ENCODE data around the gene KRT13. TPM values are rescaled to one million over a fixed set of nuclear protein-coding genes. Genes with fewer than 3 reads are reported as not detected.

The KRT13 gene
- total and polyA plus RNA-seq, 10 of the 15 experiments (the other 5 are each of a cell fraction or from before 2014, with no cell fraction given) = not detected

DNA sequence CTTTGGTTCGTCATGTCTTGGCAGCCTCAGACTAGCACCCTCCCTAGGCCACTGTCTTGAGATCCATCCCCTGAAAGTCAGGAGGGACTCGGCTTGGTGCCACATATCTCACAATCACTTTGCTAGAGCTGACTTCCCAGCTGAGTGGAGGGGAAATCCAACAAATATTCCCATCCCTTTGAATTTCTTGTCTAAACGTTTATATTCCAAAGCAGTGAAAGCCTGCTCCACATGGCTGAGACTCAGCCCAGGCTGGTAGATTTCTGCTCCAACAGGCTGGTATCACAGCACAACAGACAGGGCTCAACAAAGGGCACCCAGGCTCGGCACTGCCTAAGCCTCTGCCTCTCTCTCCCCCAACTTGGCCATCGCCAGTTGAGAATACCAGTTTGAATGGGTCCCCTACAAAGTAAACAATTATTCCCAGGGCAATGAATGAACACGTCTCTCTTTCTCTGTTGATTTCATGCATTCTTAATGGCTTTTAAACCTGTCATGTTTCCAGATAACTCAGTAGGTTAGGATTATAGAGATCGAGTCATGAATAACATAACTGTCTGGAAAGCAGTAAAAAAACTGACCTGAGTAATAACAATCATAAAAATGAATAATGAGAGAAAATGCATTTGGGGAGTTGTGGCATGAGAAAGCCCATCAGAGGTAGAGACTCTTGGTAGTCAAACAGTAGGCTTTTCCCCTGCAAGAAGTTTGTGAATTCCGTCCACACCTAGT is 1.0 kb downstream of the KRT13 start:
- H3K4me1 ChIP-seq (ENCODE audit: control insufficient read depth, insufficient read depth, low read length) = no peaks in the 10 kb centered on the region
- no peak overlapping the region for H3K27ac ChIP-seq (ENCODE audit: control insufficient read depth, insufficient read depth)
- H3K9me3 ChIP-seq (replicated peaks; ENCODE audit: control insufficient read depth, insufficient read depth, low read length) = no peaks in the 10 kb centered on the region
- BruUV-seq (replicated peaks) = no TSS peak
- TF ChIP-seq, protein P1, sequence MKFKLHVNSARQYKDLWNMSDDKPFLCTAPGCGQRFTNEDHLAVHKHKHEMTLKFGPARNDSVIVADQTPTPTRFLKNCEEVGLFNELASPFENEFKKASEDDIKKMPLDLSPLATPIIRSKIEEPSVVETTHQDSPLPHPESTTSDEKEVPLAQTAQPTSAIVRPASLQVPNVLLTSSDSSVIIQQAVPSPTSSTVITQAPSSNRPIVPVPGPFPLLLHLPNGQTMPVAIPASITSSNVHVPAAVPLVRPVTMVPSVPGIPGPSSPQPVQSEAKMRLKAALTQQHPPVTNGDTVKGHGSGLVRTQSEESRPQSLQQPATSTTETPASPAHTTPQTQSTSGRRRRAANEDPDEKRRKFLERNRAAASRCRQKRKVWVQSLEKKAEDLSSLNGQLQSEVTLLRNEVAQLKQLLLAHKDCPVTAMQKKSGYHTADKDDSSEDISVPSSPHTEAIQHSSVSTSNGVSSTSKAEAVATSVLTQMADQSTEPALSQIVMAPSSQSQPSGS (IDR thresholded peaks at IDR 0.05; ENCODE audit: low read length) = no peak
- no peak for TF ChIP-seq ZNF622 (IDR thresholded peaks at IDR 0.05)
- TF ChIP-seq RBBP5 (conservative IDR thresholded peaks at IDR 0.05) = no peak
- no peak for TF ChIP-seq NR2F1 (conservative IDR thresholded peaks at IDR 0.05)
- TF ChIP-seq GATAD2B (conservative IDR thresholded peaks at IDR 0.05; ENCODE audit: low read depth) = no peak
- TF ChIP-seq, protein P2, sequence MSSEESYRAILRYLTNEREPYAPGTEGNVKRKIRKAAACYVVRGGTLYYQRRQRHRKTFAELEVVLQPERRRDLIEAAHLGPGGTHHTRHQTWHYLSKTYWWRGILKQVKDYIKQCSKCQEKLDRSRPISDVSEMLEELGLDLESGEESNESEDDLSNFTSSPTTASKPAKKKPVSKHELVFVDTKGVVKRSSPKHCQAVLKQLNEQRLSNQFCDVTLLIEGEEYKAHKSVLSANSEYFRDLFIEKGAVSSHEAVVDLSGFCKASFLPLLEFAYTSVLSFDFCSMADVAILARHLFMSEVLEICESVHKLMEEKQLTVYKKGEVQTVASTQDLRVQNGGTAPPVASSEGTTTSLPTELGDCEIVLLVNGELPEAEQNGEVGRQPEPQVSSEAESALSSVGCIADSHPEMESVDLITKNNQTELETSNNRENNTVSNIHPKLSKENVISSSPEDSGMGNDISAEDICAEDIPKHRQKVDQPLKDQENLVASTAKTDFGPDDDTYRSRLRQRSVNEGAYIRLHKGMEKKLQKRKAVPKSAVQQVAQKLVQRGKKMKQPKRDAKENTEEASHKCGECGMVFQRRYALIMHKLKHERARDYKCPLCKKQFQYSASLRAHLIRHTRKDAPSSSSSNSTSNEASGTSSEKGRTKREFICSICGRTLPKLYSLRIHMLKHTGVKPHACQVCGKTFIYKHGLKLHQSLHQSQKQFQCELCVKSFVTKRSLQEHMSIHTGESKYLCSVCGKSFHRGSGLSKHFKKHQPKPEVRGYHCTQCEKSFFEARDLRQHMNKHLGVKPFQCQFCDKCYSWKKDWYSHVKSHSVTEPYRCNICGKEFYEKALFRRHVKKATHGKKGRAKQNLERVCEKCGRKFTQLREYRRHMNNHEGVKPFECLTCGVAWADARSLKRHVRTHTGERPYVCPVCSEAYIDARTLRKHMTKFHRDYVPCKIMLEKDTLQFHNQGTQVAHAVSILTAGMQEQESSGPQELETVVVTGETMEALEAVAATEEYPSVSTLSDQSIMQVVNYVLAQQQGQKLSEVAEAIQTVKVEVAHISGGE (CRISPR knock-in tag; IDR thresholded peaks at IDR 0.05) = no peak
- TF ChIP-seq, protein P3, sequence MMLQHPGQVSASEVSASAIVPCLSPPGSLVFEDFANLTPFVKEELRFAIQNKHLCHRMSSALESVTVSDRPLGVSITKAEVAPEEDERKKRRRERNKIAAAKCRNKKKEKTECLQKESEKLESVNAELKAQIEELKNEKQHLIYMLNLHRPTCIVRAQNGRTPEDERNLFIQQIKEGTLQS (IDR thresholded peaks at IDR 0.05; ENCODE audit: borderline replicate concordance, extremely low read depth, low read depth, low read length) = no peak
- TF ChIP-seq, protein P4, sequence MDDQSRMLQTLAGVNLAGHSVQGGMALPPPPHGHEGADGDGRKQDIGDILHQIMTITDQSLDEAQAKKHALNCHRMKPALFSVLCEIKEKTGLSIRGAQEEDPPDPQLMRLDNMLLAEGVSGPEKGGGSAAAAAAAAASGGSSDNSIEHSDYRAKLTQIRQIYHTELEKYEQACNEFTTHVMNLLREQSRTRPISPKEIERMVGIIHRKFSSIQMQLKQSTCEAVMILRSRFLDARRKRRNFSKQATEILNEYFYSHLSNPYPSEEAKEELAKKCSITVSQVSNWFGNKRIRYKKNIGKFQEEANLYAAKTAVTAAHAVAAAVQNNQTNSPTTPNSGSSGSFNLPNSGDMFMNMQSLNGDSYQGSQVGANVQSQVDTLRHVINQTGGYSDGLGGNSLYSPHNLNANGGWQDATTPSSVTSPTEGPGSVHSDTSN (IDR thresholded peaks at IDR 0.05; ENCODE audit: insufficient replicate concordance, low read depth, low read length) = no peak
- no peak for TF ChIP-seq EED (IDR thresholded peaks at IDR 0.05; ENCODE audit: low read depth)
- TF ChIP-seq, protein P5, sequence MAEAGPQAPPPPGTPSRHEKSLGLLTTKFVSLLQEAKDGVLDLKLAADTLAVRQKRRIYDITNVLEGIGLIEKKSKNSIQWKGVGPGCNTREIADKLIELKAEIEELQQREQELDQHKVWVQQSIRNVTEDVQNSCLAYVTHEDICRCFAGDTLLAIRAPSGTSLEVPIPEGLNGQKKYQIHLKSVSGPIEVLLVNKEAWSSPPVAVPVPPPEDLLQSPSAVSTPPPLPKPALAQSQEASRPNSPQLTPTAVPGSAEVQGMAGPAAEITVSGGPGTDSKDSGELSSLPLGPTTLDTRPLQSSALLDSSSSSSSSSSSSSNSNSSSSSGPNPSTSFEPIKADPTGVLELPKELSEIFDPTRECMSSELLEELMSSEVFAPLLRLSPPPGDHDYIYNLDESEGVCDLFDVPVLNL (IDR thresholded peaks at IDR 0.05; ENCODE audit: low read depth, low read length) = no peak
- CTCF ChIA-PET = no interaction called here
- FAIRE-seq = no peak
- SMC1A ChIA-PET (ENCODE audit: uncharacterized antibody, unreplicated experiment) = no interaction called here
- no peaks in the 10 kb centered on the region for H4K20me1 ChIP-seq (ENCODE audit: control insufficient read depth, insufficient read depth)
- no peaks in the 10 kb centered on the region for H3K36me3 ChIP-seq (ENCODE audit: control insufficient read depth in 2 of 2, insufficient read depth in 2 of 2, low read length in 1 of 2)
- H2AFZ ChIP-seq (ENCODE audit: control insufficient read depth, low read depth, low read length) = no peak overlapping the region
- RAD21 ChIA-PET (ENCODE audit: unreplicated experiment) = no interaction called here
- H3K79me2 ChIP-seq (ENCODE audit: control insufficient read depth, insufficient read depth, low read length) = no peaks in the 10 kb centered on the region
- no peak overlapping the region for H3K9ac ChIP-seq (ENCODE audit: control insufficient read depth, insufficient read depth, low read length)
- in situ Hi-C loops (cut with MboI) (no loop called here), intact Hi-C loops (cut with micrococcal nuclease; ENCODE audit: unreplicated experiment) (no loop called here)
- H3K4me2 ChIP-seq (ENCODE audit: control insufficient read depth, insufficient read depth) = no peak overlapping the region
- POLR2A ChIA-PET = no interaction called here
- ATAC-seq = no peak
- 9% methylated on average over 8 of the region's 8 CpGs for WGBS (ENCODE audit: insufficient coverage, insufficient replicate concordance, low lambda C conversion rate, missing lambda C conversion rate)
- DNase-seq (ENCODE audit: low read depth, low spot score) = no peak
- peaks cover 0 to 4% of the 10 kb centered on the region in 2 experiments; a peak in 2 of 4 replicates for H3K27me3 ChIP-seq (replicated peaks in 1 of 2; ENCODE audit: control insufficient read depth in 2 of 2, insufficient read depth in 2 of 2, low read length in 1 of 2)
- no peak overlapping the region for H3K4me3 ChIP-seq
